Activated CD4-positive, alpha-beta T cell treated with anti-CD3 and anti-CD28 coated beads for 24 hours (primary cell): ENCODE results near the gene TNS4.

ENCODE experiments used
- DNase-seq, 2 donors: peaks; one replicate each; pipeline ENCODE4 v3.0.0-alpha.2; 2020; ENCODE audit warnings: low read depth in 2 of 2

Gene TNS4

GRCh38 chr17:40517981-40518380 is 16.6 kb upstream of the TNS4 start:
- no peak for DNase-seq

- DNase-seq = no peak
Observed at GRCh38 chr17:40517286-40517662, 15.9 kb upstream of the TNS4 start.

- DNase-seq = no peak
Observed at GRCh38 chr17:40516581-40517285, 15.3 kb upstream of the TNS4 start.

- peak in 1 of 2 donors; percentile 30 for DNase-seq
Observed at GRCh38 chr17:40515491-40516041, 14.1 kb upstream of the TNS4 start.

GRCh38 chr17:40515011-40515410 is 13.6 kb upstream of the TNS4 start:
- no peak for DNase-seq

GRCh38 chr17:40514013-40514875 is 12.8 kb upstream of the TNS4 start:
- no peak for DNase-seq

- DNase-seq = no peak
Observed at GRCh38 chr17:40511667-40512220, 10.3 kb upstream of the TNS4 start.

GRCh38 chr17:40511136-40511535 is 9.7 kb upstream of the TNS4 start:
- DNase-seq = no peak

- no peak for DNase-seq
Observed at GRCh38 chr17:40510328-40510648, 8.9 kb upstream of the TNS4 start.

GRCh38 chr17:40509626-40510327 is 8.4 kb upstream of the TNS4 start:
- no peak for DNase-seq

GRCh38 chr17:40506786-40507185 is 5.4 kb upstream of the TNS4 start:
- no peak for DNase-seq

GRCh38 chr17:40503154-40503553 is 1.7 kb upstream of the TNS4 start:
- DNase-seq = no peak

- DNase-seq = no peak
Observed at GRCh38 chr17:40502716-40503115, 1.3 kb upstream of the TNS4 start.

- no peak for DNase-seq
Observed at GRCh38 chr17:40500709-40501108, 714 bp downstream of the TNS4 start.

GRCh38 chr17:40500190-40500589 is 1.2 kb downstream of the TNS4 start:
- no peak for DNase-seq

GRCh38 chr17:40499551-40500189 is 1.8 kb downstream of the TNS4 start:
- DNase-seq = no peak

GRCh38 chr17:40498281-40499084 is 2.9 kb downstream of the TNS4 start:
- DNase-seq = no peak

- DNase-seq = no peak
Observed at GRCh38 chr17:40497695-40498094, 3.7 kb downstream of the TNS4 start.

GRCh38 chr17:40496634-40497420 is 4.6 kb downstream of the TNS4 start:
- no peak for DNase-seq

- DNase-seq = no peak
Observed at GRCh38 chr17:40496170-40496569, 5.3 kb downstream of the TNS4 start.
